DMS53 treated with DMSO at 0.1 percent for 48 hours (cell line): ENCODE measurements around the gene SPATA33.
"Not testable (repeated sequence)": the region's sequence is repeated elsewhere in the genome, so short reads cannot be mapped to it uniquely, and the experiment has no call there.

Experiments
- DNase-seq: peaks from one replicate; lab custom pipeline; 2025; ENCODE audit not compliant: unreplicated experiment; lab: John Stamatoyannopoulos, UW

SPATA33 gene

DNA sequence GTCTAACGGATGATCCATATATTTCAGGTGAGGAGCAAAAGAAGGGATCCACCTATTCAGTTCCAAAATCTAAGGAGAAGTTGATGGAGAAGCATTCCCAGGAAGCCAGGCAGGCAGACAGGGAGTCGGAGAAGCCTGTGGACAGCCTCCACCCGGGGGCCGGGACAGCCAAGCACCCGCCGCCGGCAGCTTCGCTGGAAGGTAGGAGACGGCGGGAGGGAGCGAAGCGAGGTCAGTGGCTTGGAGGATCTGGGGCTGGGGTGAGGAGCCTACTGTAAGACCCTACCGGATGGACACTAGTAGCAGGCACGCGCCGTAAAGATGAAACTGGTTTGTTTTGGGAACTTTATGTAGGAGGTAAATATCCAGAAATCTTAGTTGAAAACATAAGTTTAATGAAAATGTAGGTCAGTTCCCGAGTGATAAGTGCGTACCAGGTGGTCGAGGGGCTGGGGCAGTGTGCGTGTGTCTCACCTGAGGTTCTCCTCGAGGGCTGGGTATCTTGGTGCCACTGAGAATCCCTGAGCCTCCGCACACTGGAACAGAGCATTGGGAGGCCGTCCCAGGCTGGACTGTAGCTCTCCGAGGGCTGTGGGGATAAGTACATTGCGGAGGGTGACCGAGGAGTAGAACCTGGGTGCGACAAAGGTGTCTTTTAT, 714 bp downstream of the SPATA33 start:
- peak; percentile 29 for DNase-seq

DNA sequence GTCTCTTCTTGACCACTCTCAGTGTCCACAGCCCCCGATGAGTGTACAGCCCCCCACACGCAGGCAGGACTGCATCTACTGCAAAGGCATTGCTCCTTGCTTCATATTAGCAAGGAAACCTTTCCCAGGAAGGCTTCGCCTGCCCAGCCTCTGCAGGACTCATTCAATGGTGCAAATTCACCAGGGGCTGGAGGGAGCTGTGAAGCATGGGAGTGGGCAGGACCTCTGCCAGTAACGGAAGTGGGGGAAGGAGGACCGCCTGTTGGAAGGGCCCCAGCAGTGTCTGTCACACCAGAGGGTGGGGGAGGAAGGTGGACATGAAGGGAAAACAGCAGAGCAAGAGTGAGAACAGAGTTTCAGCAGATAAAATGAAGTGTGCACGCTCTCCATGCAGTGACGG, 2.5 kb downstream of the SPATA33 start:
- DNase-seq: no peak

- no peak for DNase-seq
Measured at GRCh38 chr16:89661215-89661614, 3.6 kb downstream of the SPATA33 start.

DNA sequence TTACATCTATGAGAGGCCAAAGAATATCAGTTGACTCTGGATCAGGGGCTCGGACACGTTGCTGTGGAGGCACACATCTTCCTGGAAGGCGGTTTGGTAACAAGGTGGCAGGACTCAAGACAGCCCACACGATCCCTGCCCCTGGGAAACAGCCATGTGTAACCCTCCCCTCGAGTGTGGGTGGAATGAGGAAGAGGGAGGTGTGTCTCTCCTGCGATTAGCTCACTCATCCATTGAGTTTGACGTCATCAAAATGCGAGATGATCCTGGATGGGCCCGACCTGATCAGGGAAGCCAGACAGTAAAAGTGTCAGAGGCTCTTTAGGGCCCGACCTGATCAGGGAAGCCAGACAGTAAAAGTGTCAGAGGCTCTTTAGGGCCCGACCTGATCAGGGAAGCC, 6.6 kb downstream of the SPATA33 start:
- DNase-seq: not testable (repeated sequence)

- peak; percentile 2 for DNase-seq
Measured at GRCh38 chr16:89667000-89667399, 9.4 kb downstream of the SPATA33 start.

- DNase-seq: no peak
Measured at GRCh38 chr16:89667633-89668032, 10.0 kb downstream of the SPATA33 start.

DNA sequence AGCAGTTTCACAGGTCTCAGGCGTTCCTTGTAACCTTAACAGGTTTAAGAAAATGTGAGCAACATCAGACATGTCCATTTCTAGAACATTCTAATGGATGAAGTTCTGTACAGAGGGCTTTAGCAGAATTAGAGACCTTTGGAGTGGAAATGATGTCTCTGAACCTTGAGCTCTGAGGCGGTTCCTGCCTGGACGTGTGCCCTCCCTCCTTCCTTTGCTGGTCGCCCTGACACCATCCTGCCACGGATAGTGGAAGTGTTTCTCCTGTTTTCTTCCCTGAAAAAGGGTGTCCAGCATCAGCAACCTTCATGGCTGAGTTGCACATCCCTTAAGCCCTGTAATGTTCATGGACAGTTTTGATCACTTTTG, 11.1 kb downstream of the SPATA33 start:
- no peak for DNase-seq

DNA sequence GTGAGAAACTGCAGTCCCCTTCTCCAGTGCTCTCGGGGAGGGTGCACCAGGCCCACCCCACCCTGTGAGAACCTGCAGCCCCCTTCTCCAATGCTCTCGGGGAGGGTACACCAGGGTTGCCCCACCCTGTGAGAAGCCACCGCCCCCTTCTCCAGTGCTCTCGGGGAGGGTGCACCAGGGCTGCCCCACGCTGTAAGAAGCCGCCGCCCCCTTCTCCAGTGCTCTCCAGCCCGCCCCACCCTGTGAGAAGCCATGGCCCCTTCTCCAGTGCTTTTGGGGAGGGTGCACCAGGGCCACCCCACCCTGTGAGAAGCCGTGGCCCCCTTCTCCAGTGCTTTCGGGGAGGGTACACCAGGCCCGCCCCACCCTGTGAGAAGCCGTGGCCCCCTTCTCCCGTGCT, 12.1 kb downstream of the SPATA33 start:
- no peak for DNase-seq

DNA sequence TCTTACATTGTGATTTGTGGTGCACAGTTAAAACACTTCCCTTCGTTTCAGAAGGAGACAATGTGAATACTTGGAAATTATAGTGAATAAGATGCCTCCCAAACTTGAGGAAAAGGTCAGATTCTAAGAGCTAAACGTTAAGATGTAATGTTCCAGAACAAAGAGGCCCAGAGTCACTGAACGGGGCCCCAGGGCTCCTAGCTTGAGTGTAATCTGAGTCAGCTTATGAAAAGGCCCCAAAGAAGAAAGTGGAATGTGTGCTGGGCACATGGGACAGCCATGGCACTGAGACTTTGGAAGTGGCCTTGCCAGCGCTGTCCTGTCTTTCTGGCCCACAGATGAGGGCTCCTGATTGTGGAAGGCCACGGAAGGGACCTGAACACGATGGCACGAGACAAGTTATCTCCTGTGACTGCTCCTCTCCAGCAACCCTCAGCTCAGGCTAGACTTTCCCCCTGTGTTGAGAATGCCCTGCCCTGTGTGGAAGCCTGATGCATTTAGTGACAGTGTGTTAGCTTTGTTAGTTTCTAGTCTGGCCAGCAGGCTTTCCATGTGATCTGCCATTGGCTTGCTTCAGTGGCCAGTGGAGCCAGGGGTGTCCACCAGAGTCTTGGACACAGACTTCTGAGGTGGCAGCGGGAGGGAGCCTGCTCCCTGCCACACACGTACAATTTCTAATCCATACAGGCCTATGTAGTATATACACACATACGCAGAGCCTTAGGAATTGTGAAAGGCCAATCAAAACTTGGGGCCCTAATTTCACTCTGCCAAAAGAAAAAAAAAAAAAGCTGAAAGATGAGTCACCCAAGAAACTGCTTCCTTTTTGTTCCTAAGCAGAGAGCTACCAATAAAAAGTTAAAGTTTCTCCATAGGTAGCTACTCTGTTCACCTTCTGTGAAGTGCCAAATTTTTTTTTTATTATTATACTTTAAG, 13.1 kb downstream of the SPATA33 start:
- DNase-seq: no peak

GRCh38 chr16:89671565-89671964, 13.9 kb downstream of the SPATA33 start:
- DNase-seq: not testable (repeated sequence)

GRCh38 chr16:89672177-89672941, 14.7 kb downstream of the SPATA33 start:
- no peak for DNase-seq

GRCh38 chr16:89678258-89678657, 20.6 kb downstream of the SPATA33 start:
- DNase-seq: no peak

- DNase-seq: no peak
Measured at GRCh38 chr16:89685916-89686315, 28.3 kb downstream of the SPATA33 start.

DNA sequence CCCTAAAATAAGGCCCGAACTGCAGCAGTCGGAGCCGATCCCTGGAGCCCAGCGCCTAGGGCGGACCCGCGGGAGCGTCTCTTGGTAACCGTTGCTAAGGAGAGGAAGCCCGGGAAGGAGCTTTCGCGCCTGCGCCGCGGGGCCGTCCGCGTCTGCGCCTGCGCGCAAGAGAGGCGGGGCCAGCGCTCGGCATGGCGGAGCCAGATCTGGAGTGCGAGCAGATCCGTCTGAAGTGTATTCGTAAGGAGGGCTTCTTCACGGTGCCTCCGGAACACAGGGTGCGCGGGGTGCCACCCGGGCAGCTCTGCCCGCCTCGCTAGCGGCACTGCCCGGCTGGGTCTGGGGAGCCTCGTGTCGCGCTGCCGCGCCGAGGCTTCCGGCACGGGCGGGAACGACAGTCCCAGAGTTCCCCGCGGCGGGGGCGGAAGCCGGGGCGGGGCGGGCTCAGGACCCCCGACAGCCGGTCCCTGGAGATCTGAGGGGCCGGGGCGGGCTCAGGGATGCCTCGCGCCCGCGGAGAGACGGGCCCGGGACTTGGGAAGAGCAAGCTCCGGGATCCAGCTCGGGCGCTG, 29.0 kb downstream of the SPATA33 start, which contains the start of gene CDK10:
Gene CDK10, plus strand, starts transcription at position 170 of the 572 bp plus-strand sequence. Its CDS starts 22 bp downstream, at position 192.
- DNase-seq: peak; percentile 77

- peak; percentile 68 for DNase-seq
Measured at GRCh38 chr16:89687092-89687940, 29.7 kb downstream of the SPATA33 start.

DNA sequence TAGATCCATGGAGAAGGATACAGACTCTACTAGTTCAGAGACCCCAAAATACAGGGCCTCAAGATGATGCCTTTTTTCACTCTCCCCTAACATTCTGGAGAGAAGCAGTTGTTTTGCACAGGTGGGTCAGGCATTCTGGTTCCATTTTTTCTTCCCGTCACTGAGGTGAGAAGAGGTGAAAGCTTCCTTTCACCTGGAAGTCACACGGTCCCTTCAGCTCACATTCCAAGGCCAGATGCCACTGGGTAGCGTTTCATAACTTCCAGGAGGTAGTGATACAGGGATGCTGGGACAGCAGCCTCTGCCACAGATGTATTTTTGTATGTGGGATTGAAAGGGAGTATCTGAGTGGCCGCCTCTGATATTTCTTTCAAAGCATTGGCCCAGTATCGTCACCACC, 30.8 kb downstream of the SPATA33 start:
- DNase-seq: no peak

- DNase-seq: no peak
Measured at GRCh38 chr16:89689142-89689541, 31.5 kb downstream of the SPATA33 start.

DNA sequence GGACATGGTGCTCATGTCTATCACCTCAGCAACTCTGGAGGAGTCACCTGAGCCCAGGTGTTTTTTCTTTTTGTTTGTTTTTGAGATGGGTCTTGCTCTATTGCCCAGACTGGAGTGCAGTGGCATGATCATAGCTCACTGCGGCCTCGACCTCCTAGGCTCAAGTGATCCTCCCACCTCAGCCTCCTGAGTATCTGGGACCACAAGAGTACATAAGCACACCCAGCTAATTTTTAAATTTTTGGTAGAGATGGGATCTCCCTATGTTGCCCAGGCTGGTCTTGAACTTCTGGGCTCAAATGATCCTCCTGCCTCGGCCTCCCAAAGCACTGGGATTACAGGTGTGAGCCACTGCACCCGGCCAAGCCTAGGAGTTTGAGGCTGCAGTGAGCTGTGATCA, 32.0 kb downstream of the SPATA33 start:
- not testable (repeated sequence) for DNase-seq

DNA sequence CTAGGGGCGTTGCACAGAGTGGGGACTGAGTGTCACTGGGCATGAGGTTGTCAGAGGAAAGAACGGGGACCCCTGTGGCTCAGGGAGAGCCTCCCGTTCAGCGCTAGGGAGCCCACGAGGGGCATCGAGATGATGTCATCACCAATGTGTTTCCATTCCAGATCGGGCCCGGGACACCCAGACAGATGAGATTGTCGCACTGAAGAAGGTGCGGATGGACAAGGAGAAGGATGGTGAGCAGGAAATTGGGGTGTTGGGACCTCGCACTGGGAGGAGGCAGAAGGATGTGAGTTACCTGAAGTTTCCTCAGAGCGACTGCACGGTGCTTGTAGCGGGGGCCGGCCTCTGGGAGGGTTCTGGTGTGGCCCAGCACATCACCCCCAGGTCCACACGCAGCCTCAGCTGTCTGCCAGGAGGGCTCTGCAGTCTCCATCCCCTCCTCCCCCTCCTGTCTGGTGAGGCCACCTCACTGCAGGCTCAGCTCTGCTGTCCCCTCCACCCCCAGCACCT, 32.8 kb downstream of the SPATA33 start:
- no peak for DNase-seq
